MM.1S (cell line): ENCODE measurements around the gene NUBP2.

ENCODE experiments used
- DNase-seq: peaks from one replicate; pipeline ENCODE4 v3.0.0-alpha.2; 2015
- H2AFZ ChIP-seq: fragments of 300-600 bp; sonication (generic); 2 replicates; pipeline ENCODE4 v1.6.0; 2016; ENCODE audit warnings: antibody characterized with exemption, low read length
- H3F3A ChIP-seq: fragments of 300-600 bp; sonication (generic); 2 replicates; pipeline ENCODE4 v1.6.1; 2016; ENCODE audit warnings: mild to moderate bottlenecking, antibody characterized with exemption, low read length, moderate library complexity, mixed read lengths; ENCODE audit not compliant: insufficient read depth
- H3K27ac ChIP-seq: fragments of 300-600 bp; sonication (generic); 2 replicates; pipeline ENCODE4 v1.5.1; 2016; ENCODE audit warnings: mild to moderate bottlenecking, low read length
- H3K27me3 ChIP-seq: fragments of 300-600 bp; sonication (generic); replicated peaks from 2 replicates; pipeline ENCODE4 v1.6.0; 2016; ENCODE audit warnings: low read length; ENCODE audit not compliant: insufficient read depth
- H3K36me3 ChIP-seq: fragments of 300-600 bp; sonication (generic); replicated peaks from 2 replicates; pipeline ENCODE4 v1.6.1; 2016; ENCODE audit warnings: mild to moderate bottlenecking, low read length, mixed read lengths; ENCODE audit not compliant: insufficient read depth
- H3K4me1 ChIP-seq: fragments of 300-600 bp; sonication (generic); 2 replicates; pipeline ENCODE4 v1.6.1; 2016; ENCODE audit warnings: low read length, mixed read lengths
- H3K4me2 ChIP-seq: fragments of 300-600 bp; sonication (generic); 2 replicates; pipeline ENCODE4 v1.6.0; 2016; ENCODE audit warnings: low read depth, low read length
- H3K4me3 ChIP-seq: fragments of 300-600 bp; sonication (generic); 2 replicates; pipeline ENCODE4 v1.5.1; 2016; ENCODE audit warnings: low read length, mixed read lengths
- H3K79me2 ChIP-seq: fragments of 300-600 bp; sonication (generic); 2 replicates; pipeline ENCODE4 v1.6.1; 2016; ENCODE audit warnings: mixed run types, low read length, mixed read lengths
- H3K9ac ChIP-seq: fragments of 300-600 bp; sonication (generic); 2 replicates; pipeline ENCODE4 v1.6.1; 2016; ENCODE audit warnings: low read length, mixed read lengths
- H3K9me2 ChIP-seq: fragments of 300-600 bp; sonication (generic); replicated peaks from 2 replicates; pipeline ENCODE4 v1.6.1; 2016; ENCODE audit warnings: mild to moderate bottlenecking, low read length, mixed read lengths; ENCODE audit not compliant: insufficient read depth
- H3K9me3 ChIP-seq: fragments of 300-600 bp; sonication (generic); replicated peaks from 2 replicates; pipeline ENCODE4 v1.6.1; 2016; ENCODE audit warnings: mild to moderate bottlenecking, low read length, mixed read lengths; ENCODE audit not compliant: insufficient read depth
- H4K20me1 ChIP-seq: fragments of 300-600 bp; sonication (generic); 2 replicates; pipeline ENCODE4 v1.6.1; 2016; ENCODE audit warnings: mild to moderate bottlenecking, low read length, moderate library complexity, mixed read lengths; ENCODE audit not compliant: insufficient read depth
- EZH2 ChIP-seq: fragments of 300-600 bp; sonication (generic); optimal IDR thresholded peaks from 2 replicates; pipeline ENCODE3; 2017; ENCODE audit warnings: low read depth, mild to moderate bottlenecking, antibody characterized with exemption, low read length, mixed read lengths
- EZH2phosphoT487 ChIP-seq: fragments of 300-600 bp; sonication (generic); IDR thresholded peaks from 2 replicates; pipeline ENCODE4 v1.6.1; 2018; ENCODE audit warnings: antibody characterized with exemption, low read length
- TF ChIP-seq, protein P1 (sequence below): fragments of 300-600 bp; sonication (generic); IDR thresholded peaks from 2 replicates; pipeline ENCODE4 v1.5.1; 2016; ENCODE audit warnings: antibody characterized with exemption, low read length, mixed read lengths

Gene NUBP2

DNA sequence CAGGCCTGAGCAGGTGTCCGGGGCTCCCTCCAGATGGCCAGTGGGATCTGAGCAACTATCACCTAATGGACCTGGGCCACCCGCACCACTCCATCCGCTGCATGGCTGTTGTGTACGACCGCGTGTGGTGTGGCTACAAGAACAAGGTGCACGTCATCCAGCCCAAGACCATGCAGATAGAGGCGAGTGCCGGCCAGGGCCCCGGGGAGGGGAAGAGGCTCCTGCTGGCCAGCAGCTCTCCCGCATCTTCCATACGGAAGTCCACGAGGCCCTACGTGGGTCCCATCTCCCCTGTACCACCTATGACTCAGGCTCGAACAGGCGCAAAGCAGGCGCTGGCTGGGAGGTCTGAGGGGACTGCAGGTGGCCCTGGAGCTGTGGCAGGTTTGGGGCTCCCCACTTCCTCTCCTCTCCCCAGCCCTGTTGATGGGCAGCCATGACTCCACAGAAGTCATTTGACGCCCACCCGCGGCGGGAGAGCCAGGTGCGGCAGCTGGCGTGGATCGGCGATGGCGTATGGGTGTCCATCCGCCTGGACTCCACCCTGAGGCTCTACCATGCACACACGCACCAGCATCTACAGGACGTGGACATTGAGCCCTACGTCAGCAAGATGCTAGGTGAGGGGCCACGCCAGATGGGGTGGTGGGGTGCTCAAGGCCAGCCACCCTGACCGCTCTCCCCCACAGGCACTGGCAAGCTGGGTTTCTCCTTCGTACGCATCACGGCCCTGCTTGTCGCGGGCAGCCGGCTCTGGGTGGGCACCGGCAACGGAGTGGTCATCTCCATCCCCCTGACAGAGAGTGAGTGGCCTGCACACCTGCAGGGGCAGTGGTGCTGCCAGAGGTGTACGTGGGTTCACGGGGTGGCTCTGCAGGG is 15.4 kb upstream of the NUBP2 start:
- Histone ChIP-seq H3K27me3 (no peaks in the 10 kb centered on the region), H3K4me2 (no peak overlapping the region), H2AFZ (no peak overlapping the region), H4K20me1 (no peaks in the 10 kb centered on the region), H3K79me2 (peaks cover 12% of the 10 kb centered on the region), H3F3A (peaks cover 7% of the 10 kb centered on the region), H3K4me1 (no peaks in the 10 kb centered on the region), H3K27ac (no peak overlapping the region), H3K9me2 (no peaks in the 10 kb centered on the region), H3K9me3 (no peaks in the 10 kb centered on the region), H3K9ac (no peak overlapping the region), H3K36me3 (no peaks in the 10 kb centered on the region), H3K4me3 (no peak overlapping the region)
- DNase-seq = no peak
- no peak for TF ChIP-seq EZH2phosphoT487
- TF ChIP-seq EZH2 = no peak
- TF ChIP-seq, protein P1, sequence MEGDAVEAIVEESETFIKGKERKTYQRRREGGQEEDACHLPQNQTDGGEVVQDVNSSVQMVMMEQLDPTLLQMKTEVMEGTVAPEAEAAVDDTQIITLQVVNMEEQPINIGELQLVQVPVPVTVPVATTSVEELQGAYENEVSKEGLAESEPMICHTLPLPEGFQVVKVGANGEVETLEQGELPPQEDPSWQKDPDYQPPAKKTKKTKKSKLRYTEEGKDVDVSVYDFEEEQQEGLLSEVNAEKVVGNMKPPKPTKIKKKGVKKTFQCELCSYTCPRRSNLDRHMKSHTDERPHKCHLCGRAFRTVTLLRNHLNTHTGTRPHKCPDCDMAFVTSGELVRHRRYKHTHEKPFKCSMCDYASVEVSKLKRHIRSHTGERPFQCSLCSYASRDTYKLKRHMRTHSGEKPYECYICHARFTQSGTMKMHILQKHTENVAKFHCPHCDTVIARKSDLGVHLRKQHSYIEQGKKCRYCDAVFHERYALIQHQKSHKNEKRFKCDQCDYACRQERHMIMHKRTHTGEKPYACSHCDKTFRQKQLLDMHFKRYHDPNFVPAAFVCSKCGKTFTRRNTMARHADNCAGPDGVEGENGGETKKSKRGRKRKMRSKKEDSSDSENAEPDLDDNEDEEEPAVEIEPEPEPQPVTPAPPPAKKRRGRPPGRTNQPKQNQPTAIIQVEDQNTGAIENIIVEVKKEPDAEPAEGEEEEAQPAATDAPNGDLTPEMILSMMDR = no peak

DNA sequence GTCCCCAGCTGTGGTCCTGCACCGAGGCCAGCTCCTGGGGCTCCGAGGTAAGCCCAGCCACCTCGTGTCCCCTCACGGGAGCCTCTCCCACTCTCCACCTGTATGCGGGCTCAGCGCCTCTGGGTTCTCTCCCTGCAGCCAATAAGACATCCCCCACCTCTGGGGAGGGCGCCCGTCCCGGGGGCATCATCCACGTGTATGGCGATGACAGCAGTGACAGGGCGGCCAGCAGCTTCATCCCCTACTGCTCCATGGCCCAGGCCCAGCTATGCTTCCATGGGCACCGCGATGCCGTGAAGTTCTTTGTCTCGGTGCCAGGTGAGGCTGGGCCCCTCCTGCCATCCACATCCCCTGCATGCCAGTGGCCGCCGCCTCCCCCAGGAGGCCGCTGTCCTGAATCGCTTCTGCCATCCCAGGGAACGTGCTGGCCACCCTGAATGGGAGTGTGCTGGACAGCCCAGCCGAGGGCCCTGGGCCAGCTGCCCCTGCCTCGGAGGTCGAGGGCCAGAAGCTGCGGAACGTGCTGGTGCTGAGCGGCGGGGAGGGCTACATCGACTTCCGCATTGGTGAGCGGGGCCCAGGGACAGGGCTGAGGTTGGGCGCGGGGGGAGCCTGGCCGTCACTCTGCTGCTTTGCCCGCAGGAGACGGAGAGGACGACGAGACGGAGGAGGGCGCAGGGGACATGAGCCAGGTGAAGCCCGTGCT is 14.5 kb upstream of the NUBP2 start:
- TF ChIP-seq EZH2phosphoT487 (no peak), EZH2 (no peak)
- TF ChIP-seq, protein P1 = no peak
- H3K9ac ChIP-seq = no peak overlapping the region
- H3K4me1 ChIP-seq = no peaks in the 10 kb centered on the region
- H3K36me3 ChIP-seq = no peaks in the 10 kb centered on the region
- no peaks in the 10 kb centered on the region for H3K9me2 ChIP-seq
- peaks cover 13% of the 10 kb centered on the region for H3F3A ChIP-seq
- H3K4me3 ChIP-seq = no peak overlapping the region
- no peaks in the 10 kb centered on the region for H4K20me1 ChIP-seq
- H3K4me2 ChIP-seq = no peak overlapping the region
- no peak for DNase-seq
- no peak overlapping the region for H3K27ac ChIP-seq
- H3K79me2 ChIP-seq = peaks cover 20% of the 10 kb centered on the region
- no peaks in the 10 kb centered on the region for H3K27me3 ChIP-seq
- no peaks in the 10 kb centered on the region for H3K9me3 ChIP-seq
- no peak overlapping the region for H2AFZ ChIP-seq

DNA sequence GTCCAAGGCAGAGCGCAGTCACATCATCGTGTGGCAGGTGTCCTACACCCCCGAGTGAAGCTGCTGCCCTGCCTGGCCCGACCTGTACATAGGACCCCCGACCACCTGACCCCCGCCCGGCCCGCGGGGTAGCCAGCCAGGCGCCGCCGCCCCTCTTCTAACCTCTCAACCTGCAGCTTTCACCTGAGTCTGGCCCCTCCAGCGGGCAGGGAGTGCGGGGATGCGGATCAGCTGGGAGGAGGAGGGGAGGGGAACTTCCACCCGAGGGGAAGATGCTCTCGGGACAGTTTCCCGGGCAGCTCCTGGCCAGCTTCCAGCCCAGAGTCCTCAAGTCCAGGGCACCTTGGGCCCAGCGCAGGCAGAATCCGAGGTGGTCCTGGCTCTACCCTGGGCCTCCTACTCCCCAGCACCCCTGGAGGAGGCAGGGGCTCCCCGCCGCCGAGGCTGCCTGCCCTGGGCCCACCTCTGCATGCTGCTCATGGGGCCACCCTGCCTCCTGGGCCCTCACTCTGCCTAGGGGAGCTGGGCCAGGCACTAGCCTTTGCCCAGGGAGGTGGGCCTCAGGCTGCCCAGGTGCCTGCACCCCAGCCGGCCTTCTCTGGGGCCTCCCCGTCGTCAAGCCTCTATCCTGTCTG is 13.9 kb upstream of the NUBP2 start:
- no peak overlapping the region for H3K27ac ChIP-seq
- no peaks in the 10 kb centered on the region for H3K36me3 ChIP-seq
- H4K20me1 ChIP-seq = no peaks in the 10 kb centered on the region
- H3K9me3 ChIP-seq = no peaks in the 10 kb centered on the region
- H3K79me2 ChIP-seq = peaks cover 26% of the 10 kb centered on the region
- no peak for DNase-seq
- TF ChIP-seq EZH2 (no peak), EZH2phosphoT487 (no peak)
- TF ChIP-seq, protein P1 = no peak
- no peak overlapping the region for H3K4me3 ChIP-seq
- no peak overlapping the region for H3K9ac ChIP-seq
- H3K27me3 ChIP-seq = no peaks in the 10 kb centered on the region
- no peaks in the 10 kb centered on the region for H3K9me2 ChIP-seq
- peaks cover 13% of the 10 kb centered on the region for H3F3A ChIP-seq
- no peak overlapping the region for H2AFZ ChIP-seq
- no peaks in the 10 kb centered on the region for H3K4me1 ChIP-seq
- H3K4me2 ChIP-seq = no peak overlapping the region
